ENCODE measurements around the gene SH3BGRL2.
"Not testable (repeated sequence)": the region's sequence is repeated elsewhere in the genome, so short reads cannot be mapped to it uniquely, and the experiment has no call there.

The SH3BGRL2 gene

DNA sequence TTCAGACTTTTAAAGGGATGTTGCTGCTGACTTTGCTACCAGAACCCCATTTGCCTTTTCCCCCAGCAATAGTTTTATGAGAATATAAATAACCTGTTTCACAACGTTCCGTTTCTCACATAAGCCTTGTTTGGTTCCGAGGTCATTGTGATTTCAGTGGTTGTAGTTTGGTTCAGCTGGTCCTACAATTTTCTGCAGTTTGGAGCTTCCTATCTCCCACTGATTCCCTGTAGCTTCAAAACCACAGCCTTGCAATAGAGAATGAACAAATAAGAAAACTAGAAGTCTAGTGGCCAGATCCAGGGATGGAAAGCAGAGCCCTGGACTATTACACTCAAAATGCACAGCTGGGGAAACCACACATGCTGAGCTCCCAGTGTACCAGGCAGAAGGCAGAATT is 24.1 kb upstream of the SH3BGRL2 start:
- no peak for DNase-seq (ENCODE audit: low spot score)
- no peaks in the 10 kb centered on the region for H3K4me1 Mint-ChIP-seq (ENCODE audit: low read depth)
- H3K27me3 Mint-ChIP-seq (ENCODE audit: low read depth): no peaks in the 10 kb centered on the region
- no peaks in the 10 kb centered on the region for H3K9me3 Mint-ChIP-seq
- no peak overlapping the region for H3K27ac Mint-ChIP-seq
- no peak overlapping the region for H3K4me3 Mint-ChIP-seq
- H3K36me3 Mint-ChIP-seq (ENCODE audit: low read depth): no peaks in the 10 kb centered on the region

- no peak overlapping the region for H3K27ac Mint-ChIP-seq
- no peak for DNase-seq (ENCODE audit: low spot score)
- no peak overlapping the region for H3K4me3 Mint-ChIP-seq
- H3K4me1 Mint-ChIP-seq (ENCODE audit: low read depth): no peaks in the 10 kb centered on the region
- no peaks in the 10 kb centered on the region for H3K36me3 Mint-ChIP-seq (ENCODE audit: low read depth)
- H3K9me3 Mint-ChIP-seq: no peaks in the 10 kb centered on the region
- no peaks in the 10 kb centered on the region for H3K27me3 Mint-ChIP-seq (ENCODE audit: low read depth)
These were observed 22.6 kb upstream of the SH3BGRL2 start for GRCh38 chr6:79608334-79609224.

- DNase-seq (ENCODE audit: low spot score): no peak
- Mint-ChIP-seq H3K4me1 (ENCODE audit: low read depth) (no peaks in the 10 kb centered on the region), H3K27ac (no peak overlapping the region), H3K9me3 (no peaks in the 10 kb centered on the region), H3K4me3 (no peak overlapping the region), H3K27me3 (ENCODE audit: low read depth) (no peaks in the 10 kb centered on the region), H3K36me3 (ENCODE audit: low read depth) (no peaks in the 10 kb centered on the region)
These were observed 21.9 kb upstream of the SH3BGRL2 start for GRCh38 chr6:79609225-79609595.

DNA sequence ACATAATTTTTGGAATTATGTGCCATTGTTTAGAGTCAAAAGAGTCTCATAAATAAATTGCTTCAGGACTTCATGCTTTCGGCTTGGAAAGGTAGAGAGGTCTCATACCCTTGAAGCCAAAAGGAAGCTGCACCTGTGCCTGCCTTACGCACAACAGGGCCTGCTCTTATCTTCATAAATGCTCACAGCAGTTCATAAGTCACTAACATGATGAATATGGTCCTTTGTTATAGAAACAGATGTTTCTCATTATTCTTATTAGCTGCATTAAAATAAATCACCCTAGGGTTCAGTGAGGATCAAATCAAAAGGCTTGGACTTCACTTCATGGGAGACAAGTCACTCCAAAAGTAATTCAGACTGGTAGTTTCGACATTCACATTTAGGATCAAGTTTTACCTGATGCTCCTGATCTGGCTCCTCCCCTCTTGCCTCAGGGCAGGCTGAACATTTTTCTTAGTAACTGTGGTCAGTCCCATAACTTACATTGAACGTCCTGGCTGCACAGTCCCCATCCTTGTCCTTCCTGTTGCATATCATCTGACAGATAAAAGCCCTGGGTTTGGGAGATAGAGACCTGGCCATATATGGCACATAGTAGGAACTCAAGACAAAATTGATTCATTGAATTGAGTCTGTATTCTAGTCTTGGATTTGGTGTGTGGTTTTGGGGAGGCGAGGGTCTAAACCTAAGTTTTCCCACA is 20.7 kb upstream of the SH3BGRL2 start:
- Mint-ChIP-seq H3K9me3 (no peaks in the 10 kb centered on the region), H3K4me3 (no peak overlapping the region), H3K36me3 (ENCODE audit: low read depth) (no peaks in the 10 kb centered on the region), H3K4me1 (ENCODE audit: low read depth) (no peaks in the 10 kb centered on the region), H3K27ac (no peak overlapping the region), H3K27me3 (ENCODE audit: low read depth) (no peaks in the 10 kb centered on the region)
- DNase-seq (ENCODE audit: low spot score): no peak

DNA sequence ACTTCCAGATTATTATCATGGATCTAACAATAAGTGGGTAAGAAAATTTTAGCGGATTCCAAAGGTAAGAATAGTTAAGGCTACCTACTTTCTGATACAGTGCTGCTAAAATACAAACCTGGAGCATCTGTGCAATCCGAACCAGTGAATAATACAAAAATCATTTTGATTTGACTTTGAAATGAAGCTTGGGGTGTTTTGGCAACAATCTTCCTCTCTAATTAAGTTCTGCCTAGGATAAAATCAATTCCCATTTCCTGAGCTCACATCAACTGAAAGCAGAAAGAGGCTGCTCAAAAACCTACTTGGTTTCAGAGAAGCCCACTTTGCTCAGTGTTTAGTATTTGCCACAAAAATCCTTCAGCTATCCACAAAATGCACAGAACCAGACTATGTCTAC is 18.7 kb upstream of the SH3BGRL2 start:
- H3K27ac Mint-ChIP-seq: no peak overlapping the region
- H3K4me3 Mint-ChIP-seq: no peak overlapping the region
- no peaks in the 10 kb centered on the region for H3K27me3 Mint-ChIP-seq (ENCODE audit: low read depth)
- H3K4me1 Mint-ChIP-seq (ENCODE audit: low read depth): no peaks in the 10 kb centered on the region
- H3K9me3 Mint-ChIP-seq: no peaks in the 10 kb centered on the region
- no peak for DNase-seq (ENCODE audit: low spot score)
- H3K36me3 Mint-ChIP-seq (ENCODE audit: low read depth): no peaks in the 10 kb centered on the region

DNA sequence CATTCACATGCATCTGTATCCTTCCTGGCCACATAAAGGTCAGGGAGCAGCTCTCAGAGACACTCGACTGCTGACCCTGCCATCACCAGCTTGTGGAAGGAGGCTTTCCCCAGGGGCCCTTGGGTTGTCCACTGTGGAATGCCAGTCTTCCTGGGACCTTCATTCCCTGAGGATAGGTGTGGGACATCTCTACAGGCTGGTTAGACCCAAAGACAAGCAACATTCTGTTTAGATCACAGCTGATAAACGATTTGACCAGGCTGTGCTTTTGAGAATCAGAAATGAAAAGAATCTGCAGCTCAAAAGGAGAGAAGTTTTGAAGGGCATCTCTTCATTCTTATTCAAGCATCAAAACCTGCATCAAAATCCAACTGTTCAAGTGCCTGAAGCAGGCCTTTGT is 18.2 kb upstream of the SH3BGRL2 start:
- Mint-ChIP-seq H3K4me1 (ENCODE audit: low read depth) (no peaks in the 10 kb centered on the region), H3K9me3 (no peaks in the 10 kb centered on the region), H3K27ac (no peak overlapping the region), H3K36me3 (ENCODE audit: low read depth) (no peaks in the 10 kb centered on the region), H3K4me3 (no peak overlapping the region), H3K27me3 (ENCODE audit: low read depth) (no peaks in the 10 kb centered on the region)
- no peak for DNase-seq (ENCODE audit: low spot score)

GRCh38 chr6:79613912-79614311 is 17.2 kb upstream of the SH3BGRL2 start:
- H3K4me3 Mint-ChIP-seq: no peak overlapping the region
- DNase-seq (ENCODE audit: low spot score): no peak
- no peaks in the 10 kb centered on the region for H3K4me1 Mint-ChIP-seq (ENCODE audit: low read depth)
- H3K27ac Mint-ChIP-seq: no peak overlapping the region
- no peaks in the 10 kb centered on the region for H3K27me3 Mint-ChIP-seq (ENCODE audit: low read depth)
- no peaks in the 10 kb centered on the region for H3K9me3 Mint-ChIP-seq
- H3K36me3 Mint-ChIP-seq (ENCODE audit: low read depth): no peaks in the 10 kb centered on the region

- H3K27ac Mint-ChIP-seq: no peak overlapping the region
- no peak for DNase-seq (ENCODE audit: low spot score)
These were observed 16.5 kb upstream of the SH3BGRL2 start for GRCh38 chr6:79614326-79615305.

GRCh38 chr6:79617518-79617941 is 13.6 kb upstream of the SH3BGRL2 start:
- Mint-ChIP-seq H3K27ac (no peak overlapping the region), H3K4me1 (ENCODE audit: low read depth) (no peaks in the 10 kb centered on the region), H3K27me3 (ENCODE audit: low read depth) (peaks cover 10% of the 10 kb centered on the region), H3K36me3 (ENCODE audit: low read depth) (no peaks in the 10 kb centered on the region), H3K4me3 (no peak overlapping the region), H3K9me3 (no peaks in the 10 kb centered on the region)
- no peak for DNase-seq (ENCODE audit: low spot score)

More at GRCh38 chr6:79614326-79615305, 16.5 kb upstream of the SH3BGRL2 start:
- Mint-ChIP-seq H3K4me1 (ENCODE audit: low read depth) (no peaks in the 10 kb centered on the region), H3K4me3 (no peak overlapping the region), H3K27me3 (ENCODE audit: low read depth) (no peaks in the 10 kb centered on the region), H3K36me3 (ENCODE audit: low read depth) (no peaks in the 10 kb centered on the region), H3K9me3 (no peaks in the 10 kb centered on the region)

GRCh38 chr6:79618425-79618824 is 12.7 kb upstream of the SH3BGRL2 start:
- not testable (repeated sequence) for H3K27ac Mint-ChIP-seq, H3K9me3 Mint-ChIP-seq
- peaks cover 10% of the 10 kb centered on the region for H3K27me3 Mint-ChIP-seq (ENCODE audit: low read depth)

GRCh38 chr6:79621579-79621978 is 9.6 kb upstream of the SH3BGRL2 start:
- H3K27me3 Mint-ChIP-seq (ENCODE audit: low read depth): peaks cover 10% of the 10 kb centered on the region
- no peaks in the 10 kb centered on the region for H3K36me3 Mint-ChIP-seq (ENCODE audit: low read depth)
- H3K9me3 Mint-ChIP-seq: no peaks in the 10 kb centered on the region
- no peaks in the 10 kb centered on the region for H3K4me1 Mint-ChIP-seq (ENCODE audit: low read depth)
- no peak overlapping the region for H3K27ac Mint-ChIP-seq
- no peak overlapping the region for H3K4me3 Mint-ChIP-seq
- no peak for DNase-seq (ENCODE audit: low spot score)

More at GRCh38 chr6:79618425-79618824, 12.7 kb upstream of the SH3BGRL2 start:
- H3K4me1 Mint-ChIP-seq (ENCODE audit: low read depth); H3K4me3 Mint-ChIP-seq; H3K36me3 Mint-ChIP-seq (ENCODE audit: low read depth); DNase-seq (ENCODE audit: low spot score): not testable (repeated sequence)

GRCh38 chr6:79622364-79622763 is 8.8 kb upstream of the SH3BGRL2 start:
- DNase-seq (ENCODE audit: low spot score): no peak
- Mint-ChIP-seq H3K36me3 (ENCODE audit: low read depth) (no peaks in the 10 kb centered on the region), H3K9me3 (no peaks in the 10 kb centered on the region), H3K4me1 (ENCODE audit: low read depth) (no peaks in the 10 kb centered on the region), H3K4me3 (no peak overlapping the region), H3K27me3 (ENCODE audit: low read depth) (peaks cover 18% of the 10 kb centered on the region), H3K27ac (no peak overlapping the region)

- DNase-seq (ENCODE audit: low spot score): no peak
- no peaks in the 10 kb centered on the region for H3K9me3 Mint-ChIP-seq
- no peak overlapping the region for H3K27ac Mint-ChIP-seq
- no peaks in the 10 kb centered on the region for H3K4me1 Mint-ChIP-seq (ENCODE audit: low read depth)
- H3K4me3 Mint-ChIP-seq: no peak overlapping the region
- H3K27me3 Mint-ChIP-seq (ENCODE audit: low read depth): peaks cover 23% of the 10 kb centered on the region
- no peaks in the 10 kb centered on the region for H3K36me3 Mint-ChIP-seq (ENCODE audit: low read depth)
These were observed 8.0 kb upstream of the SH3BGRL2 start for GRCh38 chr6:79623106-79623505.

All from T-helper 2 cell treated with Interferon-gamma antibody and Interleukin-4, amounts not matched to agents 5 μg/mL and 100 μg/mL, for 36 hours (primary cell).